HepG2 (cell line): ENCODE results near the gene MC1R. TPM values are rescaled to one million over a fixed set of nuclear protein-coding genes. Genes with fewer than 3 reads are reported as not detected.

ENCODE experiments used
- EP300 ChIP-seq, 3 experiments: sonication (generic) in 1 of 3; formaldehyde crosslinking in 1 of 3; IDR thresholded peaks; 2 replicates each; pipeline versions ENCODE4 v1.5.1 to v1.6.1; 2011 to 2020; ENCODE audit warnings: low read depth in 2 of 3, low read length in 2 of 3, borderline replicate concordance in 1 of 3, improper control_type of control experiment in 1 of 3, mild to moderate bottlenecking in 1 of 3, missing genetic modification reagents in 1 of 3, moderate library complexity in 1 of 3
- FLYWCH1 ChIP-seq: sonication (generic); formaldehyde crosslinking; IDR thresholded peaks from 2 replicates; pipeline ENCODE4 v1.8.1; 2023; ENCODE audit warnings: mild to moderate bottlenecking, missing genetic modification reagents
- FOSL1 ChIP-seq: sonication (generic); formaldehyde crosslinking; IDR thresholded peaks from 2 replicates; pipeline ENCODE4 v1.9.0; 2021; ENCODE audit warnings: missing genetic modification reagents, borderline replicate concordance
- HMG20A ChIP-seq: IDR thresholded peaks from 2 replicates; pipeline ENCODE4 v1.6.1; 2016; ENCODE audit warnings: borderline replicate concordance
- HOXA9 ChIP-seq: sonication (generic); formaldehyde crosslinking; IDR thresholded peaks from 2 replicates; pipeline ENCODE4 v1.8.1; 2022; ENCODE audit warnings: missing genetic modification reagents, mild to moderate bottlenecking, moderate library complexity, borderline replicate concordance
- JARID2 ChIP-seq: sonication (generic); formaldehyde crosslinking; IDR thresholded peaks from 2 replicates; pipeline ENCODE4 v1.8.1; 2023; ENCODE audit warnings: missing genetic modification reagents, inconsistent platforms; ENCODE audit not compliant: insufficient replicate concordance
- NKX3-1 ChIP-seq: sonication (generic); formaldehyde crosslinking; IDR thresholded peaks from 2 replicates; pipeline ENCODE4 v1.5.0; 2020; ENCODE audit warnings: missing genetic modification reagents
- PHF20 ChIP-seq: sonication (generic); formaldehyde crosslinking; IDR thresholded peaks from 2 replicates; pipeline ENCODE4 v1.5.0; 2020; ENCODE audit warnings: mild to moderate bottlenecking, missing genetic modification reagents
- PHF5A ChIP-seq: IDR thresholded peaks from one replicate; pipeline ENCODE4 v1.6.1; 2018; ENCODE audit warnings: low read depth, missing genetic modification reagents; ENCODE audit not compliant: unreplicated experiment
- SETDB1 ChIP-seq: sonication (generic); formaldehyde crosslinking; IDR thresholded peaks from 2 replicates; pipeline ENCODE4 v1.5.1; 2020; ENCODE audit warnings: missing genetic modification reagents, mild to moderate bottlenecking, borderline replicate concordance
- SP140L ChIP-seq: sonication (generic); formaldehyde crosslinking; IDR thresholded peaks from 2 replicates; pipeline ENCODE4 v1.4.0; 2020; ENCODE audit warnings: missing genetic modification reagents, borderline replicate concordance
- ZFP82 ChIP-seq: sonication (generic); formaldehyde crosslinking; IDR thresholded peaks from 2 replicates; pipeline ENCODE4 v1.5.1; 2020; ENCODE audit warnings: mild to moderate bottlenecking, missing genetic modification reagents, borderline replicate concordance
- ZMYM4 ChIP-seq: sonication (generic); formaldehyde crosslinking; IDR thresholded peaks from 2 replicates; pipeline ENCODE4 v1.8.1; 2023; ENCODE audit warnings: mild to moderate bottlenecking, missing genetic modification reagents
- ZNF136 ChIP-seq: sonication (generic); formaldehyde crosslinking; IDR thresholded peaks from 2 replicates; pipeline ENCODE4 v1.8.1; 2022; ENCODE audit warnings: low read depth, mild to moderate bottlenecking, moderate library complexity, missing genetic modification reagents
- ZNF263 ChIP-seq: sonication (generic); formaldehyde crosslinking; IDR thresholded peaks from 2 replicates; pipeline ENCODE4 v1.4.0; 2020; ENCODE audit warnings: missing genetic modification reagents
- ZNF264 ChIP-seq: sonication (generic); formaldehyde crosslinking; IDR thresholded peaks from 2 replicates; pipeline ENCODE4 v1.4.0; 2020; ENCODE audit warnings: missing genetic modification reagents
- ZNF282 ChIP-seq: fragments of 450-650 bp; IDR thresholded peaks from 2 replicates; pipeline ENCODE4 v1.6.1; 2018; ENCODE audit not compliant: partially characterized antibody
- ZNF569 ChIP-seq: sonication (generic); formaldehyde crosslinking; IDR thresholded peaks from 2 replicates; pipeline ENCODE4 v1.5.0; 2020; ENCODE audit warnings: mild to moderate bottlenecking, missing genetic modification reagents, moderate library complexity, borderline replicate concordance
- ZNF589 ChIP-seq: sonication (generic); formaldehyde crosslinking; conservative IDR thresholded peaks from 2 replicates; pipeline ENCODE4 v1.8.0; 2022; ENCODE audit warnings: mild to moderate bottlenecking, moderate library complexity, missing genetic modification reagents
- ZNF703 ChIP-seq: sonication (generic); formaldehyde crosslinking; IDR thresholded peaks from 2 replicates; pipeline ENCODE4 v1.5.1; 2020; ENCODE audit warnings: missing genetic modification reagents, mild to moderate bottlenecking, moderate library complexity, borderline replicate concordance
- ZNF749 ChIP-seq: sonication (generic); formaldehyde crosslinking; IDR thresholded peaks from 2 replicates; pipeline ENCODE4 v1.8.0; 2022; ENCODE audit warnings: mild to moderate bottlenecking, missing genetic modification reagents, moderate library complexity, borderline replicate concordance
- ZNF75D ChIP-seq: sonication (generic); formaldehyde crosslinking; IDR thresholded peaks from 2 replicates; pipeline ENCODE4 v1.8.1; 2023; ENCODE audit warnings: missing genetic modification reagents, mild to moderate bottlenecking, borderline replicate concordance
- ZNF780A ChIP-seq: sonication (generic); formaldehyde crosslinking; IDR thresholded peaks from 2 replicates; pipeline ENCODE4 v1.8.0; 2022; ENCODE audit warnings: mild to moderate bottlenecking, missing genetic modification reagents, moderate library complexity
- ZNF790 ChIP-seq: sonication (generic); formaldehyde crosslinking; IDR thresholded peaks from 2 replicates; pipeline ENCODE4 v1.8.0; 2022; ENCODE audit warnings: missing genetic modification reagents, mild to moderate bottlenecking, borderline replicate concordance
- ZNF792 ChIP-seq: IDR thresholded peaks from 2 replicates; pipeline ENCODE4 v1.6.1; 2016
- ZNF878 ChIP-seq: sonication (generic); formaldehyde crosslinking; IDR thresholded peaks from 2 replicates; pipeline ENCODE4 v1.8.1; 2023; ENCODE audit warnings: mild to moderate bottlenecking, missing genetic modification reagents, moderate library complexity
- polyA plus RNA-seq, 8 experiments: library from polyadenylated mRNA; depleted of rRNA in 3 of 8; stranded (reverse) in 7 of 8; unstranded in 1 of 8; fragments of >200 nt; fragmentation: Illumina TruSeq in 4 of 8; extraction: Trizol in 4 of 8; gene quantifications; 2 replicates each; pipeline versions ENCODE4 v1.2.1 to v1.2.3, GENCODE V29; 2011 to 2016; ENCODE audit warnings: low read depth in 4 of 8, missing spikeins in 1 of 8, mixed read lengths in 1 of 8; ENCODE audit not compliant: insufficient read depth in 1 of 8
- total RNA-seq, 5 experiments: library from RNA; depleted of rRNA; stranded (reverse); fragments of >200 nt; fragmentation: Illumina TruSeq; extraction: Trizol; gene quantifications; 2 replicates each; pipeline ENCODE4 v1.2.3, GENCODE V29; 2016; ENCODE audit warnings: low read depth in 1 of 5
- TF ChIP-seq, protein P1 (sequence below): sonication (generic); formaldehyde crosslinking; IDR thresholded peaks from 2 replicates; pipeline ENCODE4 v1.8.1; 2023; ENCODE audit warnings: missing genetic modification reagents, mild to moderate bottlenecking, borderline replicate concordance
- TF ChIP-seq, protein P2 (sequence below): sonication (generic); formaldehyde crosslinking; IDR thresholded peaks from 2 replicates; pipeline ENCODE4 v1.4.0; 2020; ENCODE audit warnings: mild to moderate bottlenecking, low read depth, missing genetic modification reagents

MC1R gene
- total and polyA plus RNA-seq, 2 of the 13 experiments (the other 11 are each of a cell fraction or from before 2014, with no cell fraction given): 9.1 to 14.8 TPM

DNA sequence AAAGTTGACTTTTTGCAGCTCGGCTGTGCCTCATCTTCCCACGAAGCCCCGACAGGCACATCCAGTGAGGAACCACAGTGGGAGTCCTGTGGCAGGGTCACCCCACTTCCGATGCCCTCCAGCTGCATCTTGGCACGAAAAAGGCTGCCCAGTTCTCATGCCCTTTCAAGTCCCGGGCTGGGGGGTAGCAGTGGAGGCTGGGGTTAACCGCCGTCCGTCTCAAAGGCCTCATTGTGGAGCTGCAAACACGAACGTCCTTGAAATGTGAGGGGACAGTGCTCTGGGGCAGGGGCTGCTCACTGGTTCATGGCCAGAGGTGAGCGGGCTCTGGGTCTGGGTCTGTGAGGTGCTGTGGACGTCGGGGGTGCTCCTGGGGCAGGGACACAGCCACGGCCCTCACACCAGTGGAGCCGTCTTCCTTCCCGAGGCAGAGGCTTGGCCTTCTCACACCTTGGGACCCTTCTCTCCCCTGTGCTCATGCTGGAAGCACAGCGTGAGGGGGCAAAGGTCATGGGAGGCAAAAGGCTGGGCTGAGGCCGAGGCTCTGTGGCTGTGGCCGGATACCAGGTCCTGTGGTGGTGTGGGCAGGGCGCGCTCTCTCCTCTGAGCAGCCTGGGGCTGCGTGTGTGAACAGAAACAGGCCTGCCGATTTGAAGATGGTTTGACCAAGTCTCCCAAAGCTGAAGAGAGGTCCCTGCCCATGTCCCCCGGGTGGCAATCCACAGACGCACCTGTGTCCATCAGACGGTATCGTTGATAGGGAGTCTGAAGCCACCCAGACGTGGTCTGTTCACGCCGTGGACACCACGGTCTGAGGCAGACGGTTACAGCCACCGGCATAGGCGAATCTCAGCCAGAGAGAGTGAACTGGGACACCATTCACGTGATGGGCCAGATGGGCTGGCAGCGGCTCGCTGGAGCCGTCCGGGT lies 3.1 kb upstream of the MC1R start (continued):
- TF ChIP-seq, protein P1, sequence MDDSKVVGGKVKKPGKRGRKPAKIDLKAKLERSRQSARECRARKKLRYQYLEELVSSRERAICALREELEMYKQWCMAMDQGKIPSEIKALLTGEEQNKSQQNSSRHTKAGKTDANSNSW: peak; percentile 91
- TF ChIP-seq HOXA9 (CRISPR knock-in tag) (no peak), JARID2 (CRISPR knock-in tag) (no peak), ZNF589 (CRISPR knock-in tag) (peak; percentile 73; the same call in 1 of the 2 replicates), PHF20 (CRISPR knock-in tag) (no peak), SP140L (CRISPR knock-in tag) (no peak), ZNF264 (CRISPR knock-in tag) (peak; percentile 94), ZNF792 (CRISPR knock-in tag) (0 out of 2 replicates have a peak, but pooled peaks have one; percentile 30), PHF5A (CRISPR knock-in tag) (peak; percentile 53), ZMYM4 (CRISPR knock-in tag) (peak; percentile 65), ZNF878 (no peak), FLYWCH1 (CRISPR knock-in tag) (no peak), ZNF703 (CRISPR knock-in tag) (peak; percentile 76; the same call in 1 of the 2 replicates), HMG20A (CRISPR knock-in tag) (peak; percentile 39; the same call in 1 of the 2 replicates), ZNF749 (peak; percentile 95; the same call in 1 of the 2 replicates), NKX3-1 (CRISPR knock-in tag) (peak; percentile 93), SETDB1 (CRISPR knock-in tag) (no peak), ZNF263 (CRISPR knock-in tag) (peak; percentile 73), ZNF75D (CRISPR knock-in tag) (no peak), FOSL1 (CRISPR knock-in tag) (no peak), ZNF282 (no peak), EP300 (IDR thresholded peaks at IDR 0.05; ENCODE audit: low read depth in 2 of 2, low read length in 2 of 2) (peak in 1 of 2 experiments; percentile 59; a peak in 1 of 4 replicates), EP300 (CRISPR knock-in tag; IDR thresholded peaks at IDR 0.05; ENCODE audit: borderline replicate concordance) (no peak), ZNF569 (CRISPR knock-in tag) (no peak), ZNF780A (no peak; the same call in 1 of the 2 replicates), ZFP82 (CRISPR knock-in tag) (no peak), ZNF136 (CRISPR knock-in tag) (peak; percentile 95), ZNF790 (CRISPR knock-in tag) (no peak)
- TF ChIP-seq, protein P2, sequence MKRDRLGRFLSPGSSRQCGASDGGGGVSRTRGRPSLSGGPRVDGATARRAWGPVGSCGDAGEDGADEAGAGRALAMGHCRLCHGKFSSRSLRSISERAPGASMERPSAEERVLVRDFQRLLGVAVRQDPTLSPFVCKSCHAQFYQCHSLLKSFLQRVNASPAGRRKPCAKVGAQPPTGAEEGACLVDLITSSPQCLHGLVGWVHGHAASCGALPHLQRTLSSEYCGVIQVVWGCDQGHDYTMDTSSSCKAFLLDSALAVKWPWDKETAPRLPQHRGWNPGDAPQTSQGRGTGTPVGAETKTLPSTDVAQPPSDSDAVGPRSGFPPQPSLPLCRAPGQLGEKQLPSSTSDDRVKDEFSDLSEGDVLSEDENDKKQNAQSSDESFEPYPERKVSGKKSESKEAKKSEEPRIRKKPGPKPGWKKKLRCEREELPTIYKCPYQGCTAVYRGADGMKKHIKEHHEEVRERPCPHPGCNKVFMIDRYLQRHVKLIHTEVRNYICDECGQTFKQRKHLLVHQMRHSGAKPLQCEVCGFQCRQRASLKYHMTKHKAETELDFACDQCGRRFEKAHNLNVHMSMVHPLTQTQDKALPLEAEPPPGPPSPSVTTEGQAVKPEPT (CRISPR knock-in tag): 0 out of 2 replicates have a peak, but pooled peaks have one; percentile 26
